Measurements from ENCODE around the gene FSTL1.

DNA sequence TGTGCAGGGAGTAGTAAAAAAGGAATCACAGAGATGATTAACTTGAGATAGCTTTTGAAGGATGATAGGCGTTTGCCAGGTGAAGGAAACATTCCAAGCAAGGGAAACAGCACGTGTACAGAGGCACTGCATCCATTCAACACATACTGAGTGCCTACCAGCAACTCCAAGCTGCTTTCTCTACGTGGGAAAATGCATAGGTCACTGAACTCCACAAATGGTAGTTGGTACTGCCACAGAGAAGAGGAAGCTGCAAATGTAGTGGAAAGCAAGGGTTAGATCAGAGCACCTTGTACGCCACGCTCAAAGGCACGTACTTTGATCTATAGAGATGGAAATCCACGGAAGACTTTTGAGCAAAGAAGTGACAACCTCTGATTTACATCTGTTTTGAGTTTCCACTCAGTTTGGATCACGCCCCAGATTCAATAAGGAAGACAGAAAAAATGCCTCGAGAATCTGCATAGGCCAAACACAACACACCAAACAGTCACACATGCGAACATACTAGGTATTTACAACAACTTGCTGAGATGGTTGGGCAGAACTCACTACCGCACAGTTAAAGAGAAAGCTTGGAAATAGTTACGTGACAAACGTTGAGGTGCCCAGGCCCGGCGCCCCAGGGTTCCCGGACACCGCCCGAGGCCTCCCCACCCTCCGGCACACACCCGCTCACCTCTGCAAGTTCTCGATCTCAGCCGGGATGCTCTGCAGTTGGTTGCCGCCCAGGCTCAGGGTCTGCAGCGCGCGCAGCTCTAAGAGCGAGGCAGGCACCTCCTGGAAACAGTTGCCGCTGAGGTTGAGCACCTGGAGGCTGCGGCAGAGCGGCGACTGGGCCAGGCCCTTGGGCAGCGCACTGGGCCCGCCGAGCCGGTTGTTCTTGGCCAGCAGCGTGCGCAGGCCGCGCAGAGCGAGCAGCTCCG lies 102.5 kb downstream of the FSTL1 start:
- no peak for TF ChIP-seq CTCF (IDR thresholded peaks at IDR 0.05)
- TF ChIP-seq POLR2A (IDR thresholded peaks at IDR 0.05; ENCODE audit: low read depth): no peak
- no peak for TF ChIP-seq EP300 (IDR thresholded peaks at IDR 0.05)
